GM13977 (cell line): ENCODE data around the gene TEX35.

Experiments
- DNase-seq: peaks from one replicate; pipeline ENCODE4 v3.0.0; 2012; ENCODE audit warnings: low spot score
- in situ Hi-C: fragments of 300-500 bp; cut with MboI; formaldehyde crosslinking; loops from one replicate; pipeline ENCODE4 v1.12.0; 2022; ENCODE audit warnings: low sequenced_read_pairs, low pct_unique_long_range_greater_than_20kb, mixed read lengths, inconsistent platforms; ENCODE audit not compliant: unreplicated experiment
- TF ChIP-seq, protein P1 (sequence below): IDR thresholded peaks from 2 replicates; pipeline ENCODE4 v1.5.1; 2012; ENCODE audit warnings: mild to moderate bottlenecking, control low read depth; ENCODE audit not compliant: insufficient read depth; ENCODE audit errors: extremely low read depth, missing control alignments

Gene TEX35

DNA sequence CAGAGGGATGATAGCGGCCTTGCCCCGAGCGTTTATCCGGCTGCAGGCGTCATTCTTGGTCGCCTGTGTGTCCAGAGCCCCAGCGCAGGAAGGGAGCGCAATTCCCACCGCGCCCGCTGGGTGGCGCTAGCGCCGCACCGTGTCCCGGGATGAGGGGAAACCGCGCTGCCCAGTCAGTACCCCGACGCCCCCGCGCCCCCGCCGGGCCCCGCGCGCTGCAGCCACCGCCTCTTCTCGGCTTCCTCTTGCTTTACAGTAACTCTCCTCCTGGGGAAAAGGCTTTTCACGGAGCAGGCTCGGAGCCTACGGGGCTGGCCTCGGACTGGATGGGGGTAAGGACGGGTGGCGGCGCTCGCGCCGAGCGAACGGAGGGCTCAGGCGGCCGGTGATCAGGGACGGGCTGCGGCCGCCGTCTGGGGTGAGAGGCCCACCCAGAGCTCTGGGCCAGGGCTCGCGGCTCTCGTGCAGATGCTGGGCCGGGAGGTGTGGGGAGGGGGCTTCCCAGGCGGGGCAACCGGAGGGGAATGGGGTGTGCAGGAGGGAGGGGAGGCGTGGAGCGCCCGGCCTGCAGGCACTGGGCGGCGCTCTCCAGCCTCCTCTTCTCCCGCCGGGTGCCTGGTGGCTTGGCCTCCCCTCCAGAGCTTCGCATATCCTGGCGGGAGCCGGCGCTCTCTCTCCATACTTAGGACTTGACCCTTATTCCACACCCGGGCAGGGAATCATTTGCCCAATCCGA lies 29.8 kb downstream of the TEX35 start:
- TF ChIP-seq, protein P1, sequence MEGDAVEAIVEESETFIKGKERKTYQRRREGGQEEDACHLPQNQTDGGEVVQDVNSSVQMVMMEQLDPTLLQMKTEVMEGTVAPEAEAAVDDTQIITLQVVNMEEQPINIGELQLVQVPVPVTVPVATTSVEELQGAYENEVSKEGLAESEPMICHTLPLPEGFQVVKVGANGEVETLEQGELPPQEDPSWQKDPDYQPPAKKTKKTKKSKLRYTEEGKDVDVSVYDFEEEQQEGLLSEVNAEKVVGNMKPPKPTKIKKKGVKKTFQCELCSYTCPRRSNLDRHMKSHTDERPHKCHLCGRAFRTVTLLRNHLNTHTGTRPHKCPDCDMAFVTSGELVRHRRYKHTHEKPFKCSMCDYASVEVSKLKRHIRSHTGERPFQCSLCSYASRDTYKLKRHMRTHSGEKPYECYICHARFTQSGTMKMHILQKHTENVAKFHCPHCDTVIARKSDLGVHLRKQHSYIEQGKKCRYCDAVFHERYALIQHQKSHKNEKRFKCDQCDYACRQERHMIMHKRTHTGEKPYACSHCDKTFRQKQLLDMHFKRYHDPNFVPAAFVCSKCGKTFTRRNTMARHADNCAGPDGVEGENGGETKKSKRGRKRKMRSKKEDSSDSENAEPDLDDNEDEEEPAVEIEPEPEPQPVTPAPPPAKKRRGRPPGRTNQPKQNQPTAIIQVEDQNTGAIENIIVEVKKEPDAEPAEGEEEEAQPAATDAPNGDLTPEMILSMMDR = peak; percentile 97
- in situ Hi-C loops = loop anchor here (10.0 to 25.0 kb wide), 2 partner anchors 222 to 820 kb away; partner anchors contain the start of gene AXDND1
- peak; percentile 92 for DNase-seq

GRCh38 chr1:178543290-178543607 lies 30.3 kb downstream of the TEX35 start:
- in situ Hi-C loops = loop anchor here (10.0 to 25.0 kb wide), 2 partner anchors 222 to 819 kb away; partner anchors contain the start of gene AXDND1
- TF ChIP-seq, protein P1 = no peak
- DNase-seq = peak; percentile 42

DNA sequence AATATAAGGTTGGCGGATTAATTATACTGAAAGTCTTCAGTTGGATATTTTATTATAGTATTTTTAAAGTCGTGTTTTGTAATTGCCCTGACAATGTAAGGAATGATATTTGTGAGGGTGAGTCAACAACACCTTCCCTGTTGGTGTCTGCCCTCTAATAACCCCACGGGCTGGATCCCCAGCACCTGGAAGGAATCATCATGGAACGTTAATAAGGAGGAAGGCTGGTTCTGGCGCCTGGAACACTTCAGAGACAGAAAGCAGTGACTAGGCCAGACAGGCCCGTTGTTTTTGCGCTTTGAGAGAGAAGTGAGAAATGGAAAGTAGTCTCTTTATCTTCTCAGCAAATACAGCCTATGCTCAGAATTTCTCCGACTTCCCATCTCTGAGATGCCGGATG lies 31.6 kb downstream of the TEX35 start:
- in situ Hi-C loops = loop anchor here (10.0 to 25.0 kb wide), 2 partner anchors 220 to 818 kb away; partner anchors contain the start of gene AXDND1
- no peak for DNase-seq
- TF ChIP-seq, protein P1 = no peak

- in situ Hi-C loops = loop anchor here (10.0 to 25.0 kb wide), 2 partner anchors 217 to 814 kb away; partner anchors contain the start of gene AXDND1
- TF ChIP-seq, protein P1 = no peak
- DNase-seq = no peak
These were observed 35.2 kb downstream of the TEX35 start for GRCh38 chr1:178548108-178548507.

DNA sequence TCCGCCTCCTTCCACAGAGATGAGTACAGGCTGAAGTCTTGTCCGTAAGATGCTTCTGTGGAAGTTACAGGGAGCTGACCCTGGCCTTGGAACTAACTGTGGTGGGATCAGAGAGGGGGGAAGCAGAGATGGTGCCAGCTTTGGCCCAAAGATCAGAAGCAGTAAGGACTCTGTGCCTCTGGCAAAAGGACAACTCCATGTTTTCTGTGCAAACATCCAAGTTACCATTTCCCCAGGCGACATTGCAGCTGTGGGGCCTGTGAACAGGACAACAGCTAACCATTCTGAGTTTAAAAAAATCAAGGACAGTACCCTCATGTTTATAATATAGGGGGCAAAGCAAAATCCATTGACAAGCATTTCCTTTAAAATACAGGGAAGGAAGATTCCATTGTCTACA lies 38.4 kb downstream of the TEX35 start:
- in situ Hi-C loops = no loop called here
- TF ChIP-seq, protein P1 = no peak
- no peak for DNase-seq

GRCh38 chr1:178551940-178552339 lies 39.0 kb downstream of the TEX35 start:
- TF ChIP-seq, protein P1 = no peak
- in situ Hi-C loops = no loop called here
- no peak for DNase-seq
